ENCODE results near the gene NUDT16L1.

GRCh38 chr16:4736546-4736945 is 43.2 kb downstream of the NUDT16L1 start:
- TF ChIP-seq CTCF (conservative IDR thresholded peaks at IDR 0.05) (no peak), ZFX (IDR thresholded peaks at IDR 0.05) (no peak)

Measured in C4-2B (cell line).